ENCODE results near the gene MYO5B. TPM values are rescaled to one million over a fixed set of nuclear protein-coding genes. Genes with fewer than 3 reads are reported as not detected.

Gene MYO5B
- total and polyA plus RNA-seq, 10 of the 15 experiments (the other 5 are each of a cell fraction or from before 2014, with no cell fraction given): 2.5 to 4.5 (median 3.3) TPM

GRCh38 chr18:49813319-49814146 is 381.4 kb downstream of the MYO5B start, which contains the start of gene ACAA2 (continued):
- no peak for TF ChIP-seq CEBPB (IDR thresholded peaks at IDR 0.05; ENCODE audit: borderline replicate concordance in 1 of 2, low read depth in 2 of 2, low read length in 2 of 2)
- peak; percentile 72; the same call in 1 of the 2 replicates for TF ChIP-seq SPI1 (IDR thresholded peaks at IDR 0.05; ENCODE audit: borderline replicate concordance, insufficient read depth, low read depth, low read length)
- TF ChIP-seq CBX3 (IDR thresholded peaks at IDR 0.05; ENCODE audit: borderline replicate concordance, low read depth): no peak
- 0 out of 2 replicates have a peak, but pooled peaks have one; percentile 37 for TF ChIP-seq TCF3 (IDR thresholded peaks at IDR 0.05; ENCODE audit: borderline replicate concordance, insufficient read depth, low read depth, low read length)
- no peak for TF ChIP-seq NR2C2 (IDR thresholded peaks at IDR 0.05; ENCODE audit: borderline replicate concordance, control insufficient read depth, insufficient read length, low read depth)
- peak; percentile 85 for TF ChIP-seq NBN (IDR thresholded peaks at IDR 0.05)
- TF ChIP-seq IKZF1 (conservative IDR thresholded peaks at IDR 0.05): peak; percentile 92
- TF ChIP-seq ASH2L (IDR thresholded peaks at IDR 0.05; ENCODE audit: borderline replicate concordance, low read depth): no peak; the same call in 1 of the 2 replicates
- TF ChIP-seq ZNF207 (IDR thresholded peaks at IDR 0.05; ENCODE audit: borderline replicate concordance): peak; percentile 58; the same call in 1 of the 2 replicates
- peak; percentile 20; the same call in 1 of the 2 replicates for TF ChIP-seq SMAD5 (IDR thresholded peaks at IDR 0.05; ENCODE audit: low read depth)
- TF ChIP-seq RUNX3 (IDR thresholded peaks at IDR 0.05; ENCODE audit: low read length): 0 out of 2 replicates have a peak, but pooled peaks have one; percentile 25
- TF ChIP-seq KAT2A (conservative IDR thresholded peaks at IDR 0.05; ENCODE audit: control insufficient read depth, low read depth, low read length): no peak
- TF ChIP-seq SREBF2 (IDR thresholded peaks at IDR 0.05; ENCODE audit: low read length): no peak
- TF ChIP-seq ZBTB33 (IDR thresholded peaks at IDR 0.05): no peak
- no peak for TF ChIP-seq NRF1 (conservative IDR thresholded peaks at IDR 0.05; ENCODE audit: low read depth, low read length)
- no peak for TF ChIP-seq RBBP5 (conservative IDR thresholded peaks at IDR 0.05)
- TF ChIP-seq ZNF24 (IDR thresholded peaks at IDR 0.05): no peak
- TF ChIP-seq, protein P1, sequence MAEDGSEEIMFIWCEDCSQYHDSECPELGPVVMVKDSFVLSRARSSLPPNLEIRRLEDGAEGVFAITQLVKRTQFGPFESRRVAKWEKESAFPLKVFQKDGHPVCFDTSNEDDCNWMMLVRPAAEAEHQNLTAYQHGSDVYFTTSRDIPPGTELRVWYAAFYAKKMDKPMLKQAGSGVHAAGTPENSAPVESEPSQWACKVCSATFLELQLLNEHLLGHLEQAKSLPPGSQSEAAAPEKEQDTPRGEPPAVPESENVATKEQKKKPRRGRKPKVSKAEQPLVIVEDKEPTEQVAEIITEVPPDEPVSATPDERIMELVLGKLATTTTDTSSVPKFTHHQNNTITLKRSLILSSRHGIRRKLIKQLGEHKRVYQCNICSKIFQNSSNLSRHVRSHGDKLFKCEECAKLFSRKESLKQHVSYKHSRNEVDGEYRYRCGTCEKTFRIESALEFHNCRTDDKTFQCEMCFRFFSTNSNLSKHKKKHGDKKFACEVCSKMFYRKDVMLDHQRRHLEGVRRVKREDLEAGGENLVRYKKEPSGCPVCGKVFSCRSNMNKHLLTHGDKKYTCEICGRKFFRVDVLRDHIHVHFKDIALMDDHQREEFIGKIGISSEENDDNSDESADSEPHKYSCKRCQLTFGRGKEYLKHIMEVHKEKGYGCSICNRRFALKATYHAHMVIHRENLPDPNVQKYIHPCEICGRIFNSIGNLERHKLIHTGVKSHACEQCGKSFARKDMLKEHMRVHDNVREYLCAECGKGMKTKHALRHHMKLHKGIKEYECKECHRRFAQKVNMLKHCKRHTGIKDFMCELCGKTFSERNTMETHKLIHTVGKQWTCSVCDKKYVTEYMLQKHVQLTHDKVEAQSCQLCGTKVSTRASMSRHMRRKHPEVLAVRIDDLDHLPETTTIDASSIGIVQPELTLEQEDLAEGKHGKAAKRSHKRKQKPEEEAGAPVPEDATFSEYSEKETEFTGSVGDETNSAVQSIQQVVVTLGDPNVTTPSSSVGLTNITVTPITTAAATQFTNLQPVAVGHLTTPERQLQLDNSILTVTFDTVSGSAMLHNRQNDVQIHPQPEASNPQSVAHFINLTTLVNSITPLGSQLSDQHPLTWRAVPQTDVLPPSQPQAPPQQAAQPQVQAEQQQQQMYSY (CRISPR knock-in tag; IDR thresholded peaks at IDR 0.05): no peak
- TF ChIP-seq, protein P2, sequence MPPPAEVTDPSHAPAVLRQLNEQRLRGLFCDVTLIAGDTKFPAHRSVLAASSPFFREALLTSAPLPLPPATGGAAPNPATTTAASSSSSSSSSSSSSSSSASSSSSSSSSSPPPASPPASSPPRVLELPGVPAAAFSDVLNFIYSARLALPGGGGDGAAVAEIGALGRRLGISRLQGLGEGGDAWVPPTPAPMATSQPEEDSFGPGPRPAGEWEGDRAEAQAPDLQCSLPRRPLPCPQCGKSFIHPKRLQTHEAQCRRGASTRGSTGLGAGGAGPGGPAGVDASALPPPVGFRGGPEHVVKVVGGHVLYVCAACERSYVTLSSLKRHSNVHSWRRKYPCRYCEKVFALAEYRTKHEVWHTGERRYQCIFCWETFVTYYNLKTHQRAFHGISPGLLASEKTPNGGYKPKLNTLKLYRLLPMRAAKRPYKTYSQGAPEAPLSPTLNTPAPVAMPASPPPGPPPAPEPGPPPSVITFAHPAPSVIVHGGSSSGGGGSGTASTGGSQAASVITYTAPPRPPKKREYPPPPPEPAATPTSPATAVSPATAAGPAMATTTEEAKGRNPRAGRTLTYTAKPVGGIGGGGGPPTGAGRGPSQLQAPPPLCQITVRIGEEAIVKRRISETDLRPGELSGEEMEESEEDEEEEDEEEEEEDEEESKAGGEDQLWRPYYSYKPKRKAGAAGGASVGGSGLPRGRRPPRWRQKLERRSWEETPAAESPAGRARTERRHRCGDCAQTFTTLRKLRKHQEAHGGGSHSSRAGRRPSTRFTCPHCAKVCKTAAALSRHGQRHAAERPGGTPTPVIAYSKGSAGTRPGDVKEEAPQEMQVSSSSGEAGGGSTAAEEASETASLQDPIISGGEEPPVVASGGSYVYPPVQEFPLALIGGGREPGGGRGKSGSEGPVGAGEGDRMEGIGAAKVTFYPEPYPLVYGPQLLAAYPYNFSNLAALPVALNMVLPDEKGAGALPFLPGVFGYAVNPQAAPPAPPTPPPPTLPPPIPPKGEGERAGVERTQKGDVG (CRISPR knock-in tag; IDR thresholded peaks at IDR 0.05): no peak
- TF ChIP-seq HDAC2 (IDR thresholded peaks at IDR 0.05): no peak
